NB4 (cell line): ENCODE data around the gene DSC2.

Experiments used
- MYC ChIP-seq: IDR thresholded peaks from 2 replicates; pipeline ENCODE4 v1.6.1; 2011; ENCODE audit warnings: low read depth, low read length
- POLR2A ChIP-seq: IDR thresholded peaks from 2 replicates; pipeline ENCODE4 v1.6.1; 2011; ENCODE audit warnings: mild to moderate bottlenecking; ENCODE audit not compliant: insufficient read length; ENCODE audit errors: extremely low read depth
- TF ChIP-seq, protein P1 (sequence below): IDR thresholded peaks from one replicate; pipeline ENCODE4 v1.5.1; 2012; ENCODE audit warnings: low read depth, low read length
- TF ChIP-seq, protein P2 (sequence below): IDR thresholded peaks from 2 replicates; pipeline ENCODE4 v1.6.1; 2011; ENCODE audit warnings: low read depth, low read length

DNA sequence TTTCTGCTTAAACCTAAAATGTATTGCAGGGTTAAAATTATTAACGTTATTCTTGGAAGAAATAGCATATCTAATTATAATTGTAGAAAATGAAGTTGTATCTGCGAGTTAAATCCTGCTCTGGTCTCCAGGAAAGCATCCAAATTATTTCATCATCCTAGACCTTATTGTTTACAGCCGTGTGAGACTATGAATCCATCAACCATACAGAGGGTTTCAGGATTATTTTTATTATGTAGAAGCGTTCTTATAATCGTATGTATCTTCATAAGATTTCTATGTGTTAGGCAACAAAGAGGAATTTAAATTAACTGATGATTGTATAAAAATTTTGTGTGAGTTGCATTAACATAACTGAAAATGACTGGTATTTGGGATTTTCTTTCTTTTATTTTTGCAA, 45.2 kb downstream of the DSC2 start:
- TF ChIP-seq POLR2A (no peak), MYC (no peak)
- TF ChIP-seq, protein P1, sequence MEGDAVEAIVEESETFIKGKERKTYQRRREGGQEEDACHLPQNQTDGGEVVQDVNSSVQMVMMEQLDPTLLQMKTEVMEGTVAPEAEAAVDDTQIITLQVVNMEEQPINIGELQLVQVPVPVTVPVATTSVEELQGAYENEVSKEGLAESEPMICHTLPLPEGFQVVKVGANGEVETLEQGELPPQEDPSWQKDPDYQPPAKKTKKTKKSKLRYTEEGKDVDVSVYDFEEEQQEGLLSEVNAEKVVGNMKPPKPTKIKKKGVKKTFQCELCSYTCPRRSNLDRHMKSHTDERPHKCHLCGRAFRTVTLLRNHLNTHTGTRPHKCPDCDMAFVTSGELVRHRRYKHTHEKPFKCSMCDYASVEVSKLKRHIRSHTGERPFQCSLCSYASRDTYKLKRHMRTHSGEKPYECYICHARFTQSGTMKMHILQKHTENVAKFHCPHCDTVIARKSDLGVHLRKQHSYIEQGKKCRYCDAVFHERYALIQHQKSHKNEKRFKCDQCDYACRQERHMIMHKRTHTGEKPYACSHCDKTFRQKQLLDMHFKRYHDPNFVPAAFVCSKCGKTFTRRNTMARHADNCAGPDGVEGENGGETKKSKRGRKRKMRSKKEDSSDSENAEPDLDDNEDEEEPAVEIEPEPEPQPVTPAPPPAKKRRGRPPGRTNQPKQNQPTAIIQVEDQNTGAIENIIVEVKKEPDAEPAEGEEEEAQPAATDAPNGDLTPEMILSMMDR = no peak
- TF ChIP-seq, protein P2, sequence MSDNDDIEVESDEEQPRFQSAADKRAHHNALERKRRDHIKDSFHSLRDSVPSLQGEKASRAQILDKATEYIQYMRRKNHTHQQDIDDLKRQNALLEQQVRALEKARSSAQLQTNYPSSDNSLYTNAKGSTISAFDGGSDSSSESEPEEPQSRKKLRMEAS = no peak
